HCT116 (cell line): ENCODE data around the gene TRPM3. TPM values are rescaled to one million over a fixed set of nuclear protein-coding genes. Genes with fewer than 3 reads are reported as not detected.

Experiments used
- ATAC-seq: fragments of 200-7000 bp; cut with Tn5 transposase; 2 replicates; pipeline ENCODE4 v1.9.1; 2020; ENCODE audit warnings: mild to moderate bottlenecking, moderate library complexity
- BruUV-seq: library from RNA; stranded (reverse); fragments of 400-500 nt; replicated peaks from 2 replicates; lab custom pipeline; 2021; lab: Mats Ljungman, UMichigan
- CTCF ChIA-PET: fragments of 300-600 bp; sonication (Branson Sonifier 250); formaldehyde crosslinking; loops from one replicate; lab custom pipeline; 2021; ENCODE audit warnings: antibody characterized with exemption; lab: Charles Lee
- POLR2A ChIA-PET: fragments of 300-600, 350-600 bp; sonication (Branson Sonifier 250); formaldehyde crosslinking; loops from one replicate; lab custom pipeline; 2021; ENCODE audit warnings: antibody characterized with exemption; lab: Charles Lee
- RAD21 ChIA-PET, 2 experiments: fragments of 300-600 bp; sonication (Branson Sonifier 250); formaldehyde crosslinking; loops; one replicate each; lab custom pipeline; 2023; ENCODE audit warnings: low total read pairs in 2 of 2; ENCODE audit not compliant: uncharacterized antibody in 2 of 2, unreplicated experiment in 2 of 2, low non-redundant PET in 1 of 2; lab: Charles Lee
- DNase-seq: peaks from one replicate; pipeline ENCODE4 v3.0.0-alpha.2; 2010; ENCODE audit warnings: low read depth, low spot score
- H2AFZ ChIP-seq: fragments of 200-600 bp; shearing (Covaris generic), sonication (generic); 2 replicates; pipeline ENCODE4 v1.6.1; 2017; ENCODE audit warnings: low read depth, mixed run types, mixed read lengths, antibody characterized with exemption, low read length; ENCODE audit not compliant: poor library complexity, severe bottlenecking
- H3K27ac ChIP-seq: 2 replicates; pipeline ENCODE4 v1.5.1; 2012; ENCODE audit warnings: low read depth, low read length
- H3K27me3 ChIP-seq: fragments of 200-600 bp; sonication (generic); 2 replicates; pipeline ENCODE4 v1.6.1; 2016; ENCODE audit warnings: mixed run types, low read length, mixed read lengths; ENCODE audit not compliant: insufficient read depth
- H3K36me3 ChIP-seq, 2 experiments: fragments of 200-500 bp in 1 of 2; fragments of 200-600 bp in 1 of 2; sonication (Bioruptor generic) in 1 of 2; sonication (generic) in 1 of 2; 2 replicates each; pipeline versions ENCODE4 v1.5.1 to v1.6.1; 2014 to 2016; ENCODE audit warnings: low read length in 2 of 2, inconsistent platforms in 1 of 2, mixed read lengths in 1 of 2, mixed run types in 1 of 2; ENCODE audit not compliant: insufficient read depth in 2 of 2, control insufficient read depth in 1 of 2
- H3K4me1 ChIP-seq, 2 experiments: fragments of 200-600 bp in 1 of 2; sonication (generic) in 1 of 2; 2 replicates each; pipeline versions ENCODE4 v1.5.1 to v1.6.1; 2012 to 2017; ENCODE audit warnings: low read length in 2 of 2, inconsistent platforms in 1 of 2, mild to moderate bottlenecking in 1 of 2, mixed read lengths in 1 of 2, mixed run types in 1 of 2, moderate library complexity in 1 of 2; ENCODE audit not compliant: insufficient read depth in 2 of 2, control insufficient read depth in 1 of 2
- H3K4me2 ChIP-seq: fragments of 200-600 bp; sonication (generic); 2 replicates; pipeline ENCODE4 v1.6.1; 2017; ENCODE audit warnings: mixed run types, low read length, mixed read lengths
- H3K4me3 ChIP-seq, 2 experiments: fragments of 200-600 bp in 1 of 2; sonication (generic) in 1 of 2; replicated peaks in 1 of 2; 2 replicates each; pipeline ENCODE4 v1.5.1; 2011 to 2016; ENCODE audit warnings: low read length in 2 of 2, control low read depth in 1 of 2, low read depth in 1 of 2, mild to moderate bottlenecking in 1 of 2, mixed read lengths in 1 of 2, mixed run types in 1 of 2
- H3K79me2 ChIP-seq: fragments of 200-600 bp; sonication (generic); 2 replicates; pipeline ENCODE4 v1.6.1; 2017; ENCODE audit warnings: mild to moderate bottlenecking, mixed run types, low read length, moderate library complexity, mixed read lengths; ENCODE audit not compliant: insufficient read depth
- H3K9ac ChIP-seq: fragments of 200-600 bp; sonication (generic); 2 replicates; pipeline ENCODE4 v1.6.1; 2016; ENCODE audit warnings: low read length, mixed read lengths
- H3K9me2 ChIP-seq: fragments of 200-600 bp; sonication (generic), shearing (Covaris generic); 2 replicates; pipeline ENCODE4 v1.6.1; 2017; ENCODE audit warnings: mixed run types, mild to moderate bottlenecking, moderate library complexity; ENCODE audit not compliant: insufficient read depth
- H3K9me3 ChIP-seq, 2 experiments: fragments of 200-500 bp in 1 of 2; fragments of 200-600 bp in 1 of 2; sonication (Bioruptor generic) in 1 of 2; sonication (generic) in 1 of 2; 2 replicates each; pipeline ENCODE4 v1.6.1; 2014 to 2017; ENCODE audit warnings: low read length in 2 of 2, mixed read lengths in 2 of 2, inconsistent platforms in 1 of 2, low read depth in 1 of 2, mild to moderate bottlenecking in 1 of 2, mixed run types in 1 of 2, moderate library complexity in 1 of 2; ENCODE audit not compliant: control insufficient read depth in 1 of 2, insufficient read depth in 1 of 2
- H4K20me1 ChIP-seq: fragments of 200-600 bp; sonication (generic), shearing (Covaris generic); 2 replicates; pipeline ENCODE4 v1.6.1; 2017; ENCODE audit warnings: mixed run types, mild to moderate bottlenecking, moderate library complexity; ENCODE audit not compliant: insufficient read depth
- CBX3 ChIP-seq: IDR thresholded peaks from 2 replicates; pipeline ENCODE4 v1.6.1; 2012; ENCODE audit warnings: low read depth
- CEBPB ChIP-seq: IDR thresholded peaks from 2 replicates; pipeline ENCODE4 v1.6.1; 2012; ENCODE audit warnings: low read depth
- EGR1 ChIP-seq: IDR thresholded peaks from 2 replicates; pipeline ENCODE4 v1.6.1; 2012; ENCODE audit warnings: low read depth
- ELF1 ChIP-seq: IDR thresholded peaks from 2 replicates; pipeline ENCODE4 v1.6.1; 2012; ENCODE audit warnings: low read depth, borderline replicate concordance
- EZH2 ChIP-seq: fragments of 200-600 bp; sonication (generic); IDR thresholded peaks from 2 replicates; pipeline ENCODE4 v1.6.1; 2017; ENCODE audit warnings: antibody characterized with exemption, mixed run types
- FOSL1 ChIP-seq: IDR thresholded peaks from 2 replicates; pipeline ENCODE4 v1.6.1; 2012; ENCODE audit warnings: low read depth
- JUND ChIP-seq: IDR thresholded peaks from 2 replicates; pipeline ENCODE4 v1.6.1; 2012
- POLR2A ChIP-seq: IDR thresholded peaks from 2 replicates; pipeline ENCODE4 v1.7.0; 2011; ENCODE audit warnings: borderline replicate concordance; ENCODE audit not compliant: insufficient read depth, insufficient read length; ENCODE audit errors: extremely low read depth
- SP1 ChIP-seq: IDR thresholded peaks from 2 replicates; pipeline ENCODE4 v1.6.1; 2012; ENCODE audit warnings: low read depth
- SRF ChIP-seq: IDR thresholded peaks from 2 replicates; pipeline ENCODE4 v1.6.1; 2012; ENCODE audit warnings: low read depth
- TCF7L2 ChIP-seq: IDR thresholded peaks from 2 replicates; pipeline ENCODE4 v1.7.0; 2011; ENCODE audit warnings: borderline replicate concordance, inconsistent platforms; ENCODE audit not compliant: insufficient read depth, insufficient read length; ENCODE audit errors: extremely low read depth
- YY1 ChIP-seq: IDR thresholded peaks from 2 replicates; pipeline ENCODE4 v1.6.1; 2011; ENCODE audit warnings: low read length, low read depth, moderate library complexity, mild to moderate bottlenecking; ENCODE audit not compliant: insufficient replicate concordance; ENCODE audit errors: extremely low read depth
- intact Hi-C: fragments of 100-400 bp; cut with micrococcal nuclease; formaldehyde crosslinking; loops from 2 replicates; pipeline ENCODE4 v1.10.0; 2022
- total RNA-seq: library from RNA; stranded (reverse); gene quantifications from one replicate; pipeline ENCODE4 v1.2.1, GENCODE V29; 2021; ENCODE audit not compliant: unreplicated experiment
- TF ChIP-seq, protein P1 (sequence below): IDR thresholded peaks from 2 replicates; pipeline ENCODE4 v1.6.1; 2011; ENCODE audit warnings: mild to moderate bottlenecking, low read length, moderate library complexity; ENCODE audit not compliant: insufficient replicate concordance; ENCODE audit errors: extremely low read depth
- TF ChIP-seq, protein P2 (sequence below): IDR thresholded peaks from 2 replicates; pipeline ENCODE4 v1.6.1; 2012; ENCODE audit warnings: low read depth
- TF ChIP-seq, protein P3 (sequence below), 3 experiments: fragments of 200-600 bp in 1 of 3; sonication (generic) in 1 of 3; IDR thresholded peaks in 2 of 3; conservative IDR thresholded peaks in 1 of 3; 2 replicates each; pipeline ENCODE4 v1.5.1; 2012 to 2017; ENCODE audit warnings: low read depth in 2 of 3, low read length in 2 of 3, antibody characterized with exemption in 1 of 3, borderline replicate concordance in 1 of 3, control low read depth in 1 of 3, mild to moderate bottlenecking in 1 of 3, mixed read lengths in 1 of 3, mixed run types in 1 of 3, moderate library complexity in 1 of 3; ENCODE audit not compliant: insufficient read depth in 1 of 3
- TF ChIP-seq, protein P4 (sequence below): IDR thresholded peaks from 2 replicates; pipeline ENCODE4 v1.6.1; 2012

The TRPM3 gene
- total RNA-seq, 1 experiment from 2014 or later: not detected

DNA sequence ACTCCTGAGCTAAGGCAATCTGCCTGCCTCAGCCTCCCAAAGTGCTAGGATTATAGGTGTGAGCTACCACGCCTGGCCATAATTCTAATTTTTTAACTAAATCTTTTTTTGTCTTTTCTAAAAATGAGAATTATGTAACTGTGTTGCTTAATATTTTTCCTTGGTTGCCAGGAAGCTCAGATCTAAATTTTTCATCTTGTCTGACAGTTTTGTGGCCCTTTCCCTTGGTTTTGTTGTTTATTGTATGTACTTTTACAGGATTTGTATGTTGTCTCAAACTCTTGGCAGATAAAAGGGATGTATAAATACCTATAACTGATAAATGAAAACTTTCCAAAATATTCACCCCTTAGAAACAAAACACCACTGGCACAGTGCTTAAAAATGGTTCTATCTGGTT lies 618.7 kb downstream of the TRPM3 start (continued):
- TF ChIP-seq, protein P1, sequence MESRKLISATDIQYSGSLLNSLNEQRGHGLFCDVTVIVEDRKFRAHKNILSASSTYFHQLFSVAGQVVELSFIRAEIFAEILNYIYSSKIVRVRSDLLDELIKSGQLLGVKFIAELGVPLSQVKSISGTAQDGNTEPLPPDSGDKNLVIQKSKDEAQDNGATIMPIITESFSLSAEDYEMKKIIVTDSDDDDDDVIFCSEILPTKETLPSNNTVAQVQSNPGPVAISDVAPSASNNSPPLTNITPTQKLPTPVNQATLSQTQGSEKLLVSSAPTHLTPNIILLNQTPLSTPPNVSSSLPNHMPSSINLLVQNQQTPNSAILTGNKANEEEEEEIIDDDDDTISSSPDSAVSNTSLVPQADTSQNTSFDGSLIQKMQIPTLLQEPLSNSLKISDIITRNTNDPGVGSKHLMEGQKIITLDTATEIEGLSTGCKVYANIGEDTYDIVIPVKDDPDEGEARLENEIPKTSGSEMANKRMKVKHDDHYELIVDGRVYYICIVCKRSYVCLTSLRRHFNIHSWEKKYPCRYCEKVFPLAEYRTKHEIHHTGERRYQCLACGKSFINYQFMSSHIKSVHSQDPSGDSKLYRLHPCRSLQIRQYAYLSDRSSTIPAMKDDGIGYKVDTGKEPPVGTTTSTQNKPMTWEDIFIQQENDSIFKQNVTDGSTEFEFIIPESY: no peak
- no peak for TF ChIP-seq CBX3
- no peak for TF ChIP-seq SRF

DNA sequence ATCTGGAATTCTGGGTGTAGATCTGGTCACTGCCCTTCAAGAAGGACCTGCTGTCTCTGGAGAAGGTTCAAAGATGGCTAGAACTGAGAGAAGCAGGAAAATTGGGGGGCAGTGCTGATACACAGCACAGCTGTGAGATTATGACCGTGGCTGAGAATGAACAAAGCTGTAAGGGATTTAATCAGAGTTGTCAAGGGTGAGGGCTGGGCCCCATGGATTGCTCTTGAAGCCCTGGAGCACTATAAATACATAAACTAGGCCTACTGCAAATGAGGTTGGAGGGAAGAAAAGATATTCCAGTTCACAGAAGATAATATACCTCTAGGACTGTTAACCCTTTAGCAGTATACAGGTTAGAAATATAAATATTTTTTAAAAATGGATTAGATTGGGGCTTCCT lies 620.6 kb downstream of the TRPM3 start:
- H4K20me1 ChIP-seq: no peaks in the 10 kb centered on the region
- intact Hi-C loops: no loop called here
- H3K9ac ChIP-seq: no peak overlapping the region
- no peak overlapping the region for H3K4me3 ChIP-seq
- no peaks in the 10 kb centered on the region for H3K36me3 ChIP-seq
- no peaks in the 10 kb centered on the region for H3K9me3 ChIP-seq
- no peak for DNase-seq
- ChIA-PET POLR2A (no interaction called here), CTCF (interaction anchor here (1.3 kb wide), 1 partner anchor 9 kb away, joined by 6 read pairs; no protein-coding TSS in a partner anchor), RAD21 (no interaction called here)
- no TSS peak for BruUV-seq
- no peak for ATAC-seq
- no peaks in the 10 kb centered on the region for H3K4me1 ChIP-seq
- no peaks in the 10 kb centered on the region for H3K79me2 ChIP-seq
- H3K27ac ChIP-seq: no peak overlapping the region
- H3K4me2 ChIP-seq: no peak overlapping the region
- H3K9me2 ChIP-seq: no peaks in the 10 kb centered on the region
- no peaks in the 10 kb centered on the region for H3K27me3 ChIP-seq
- H2AFZ ChIP-seq: no peak overlapping the region
- TF ChIP-seq, protein P2, sequence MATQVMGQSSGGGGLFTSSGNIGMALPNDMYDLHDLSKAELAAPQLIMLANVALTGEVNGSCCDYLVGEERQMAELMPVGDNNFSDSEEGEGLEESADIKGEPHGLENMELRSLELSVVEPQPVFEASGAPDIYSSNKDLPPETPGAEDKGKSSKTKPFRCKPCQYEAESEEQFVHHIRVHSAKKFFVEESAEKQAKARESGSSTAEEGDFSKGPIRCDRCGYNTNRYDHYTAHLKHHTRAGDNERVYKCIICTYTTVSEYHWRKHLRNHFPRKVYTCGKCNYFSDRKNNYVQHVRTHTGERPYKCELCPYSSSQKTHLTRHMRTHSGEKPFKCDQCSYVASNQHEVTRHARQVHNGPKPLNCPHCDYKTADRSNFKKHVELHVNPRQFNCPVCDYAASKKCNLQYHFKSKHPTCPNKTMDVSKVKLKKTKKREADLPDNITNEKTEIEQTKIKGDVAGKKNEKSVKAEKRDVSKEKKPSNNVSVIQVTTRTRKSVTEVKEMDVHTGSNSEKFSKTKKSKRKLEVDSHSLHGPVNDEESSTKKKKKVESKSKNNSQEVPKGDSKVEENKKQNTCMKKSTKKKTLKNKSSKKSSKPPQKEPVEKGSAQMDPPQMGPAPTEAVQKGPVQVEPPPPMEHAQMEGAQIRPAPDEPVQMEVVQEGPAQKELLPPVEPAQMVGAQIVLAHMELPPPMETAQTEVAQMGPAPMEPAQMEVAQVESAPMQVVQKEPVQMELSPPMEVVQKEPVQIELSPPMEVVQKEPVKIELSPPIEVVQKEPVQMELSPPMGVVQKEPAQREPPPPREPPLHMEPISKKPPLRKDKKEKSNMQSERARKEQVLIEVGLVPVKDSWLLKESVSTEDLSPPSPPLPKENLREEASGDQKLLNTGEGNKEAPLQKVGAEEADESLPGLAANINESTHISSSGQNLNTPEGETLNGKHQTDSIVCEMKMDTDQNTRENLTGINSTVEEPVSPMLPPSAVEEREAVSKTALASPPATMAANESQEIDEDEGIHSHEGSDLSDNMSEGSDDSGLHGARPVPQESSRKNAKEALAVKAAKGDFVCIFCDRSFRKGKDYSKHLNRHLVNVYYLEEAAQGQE: no peak
- TF ChIP-seq EGR1 (no peak), FOSL1 (no peak), CEBPB (no peak), JUND (no peak), YY1 (no peak), ELF1 (no peak), SP1 (no peak), SRF (no peak), POLR2A (no peak), TCF7L2 (no peak), EZH2 (no peak)
- TF ChIP-seq, protein P3, sequence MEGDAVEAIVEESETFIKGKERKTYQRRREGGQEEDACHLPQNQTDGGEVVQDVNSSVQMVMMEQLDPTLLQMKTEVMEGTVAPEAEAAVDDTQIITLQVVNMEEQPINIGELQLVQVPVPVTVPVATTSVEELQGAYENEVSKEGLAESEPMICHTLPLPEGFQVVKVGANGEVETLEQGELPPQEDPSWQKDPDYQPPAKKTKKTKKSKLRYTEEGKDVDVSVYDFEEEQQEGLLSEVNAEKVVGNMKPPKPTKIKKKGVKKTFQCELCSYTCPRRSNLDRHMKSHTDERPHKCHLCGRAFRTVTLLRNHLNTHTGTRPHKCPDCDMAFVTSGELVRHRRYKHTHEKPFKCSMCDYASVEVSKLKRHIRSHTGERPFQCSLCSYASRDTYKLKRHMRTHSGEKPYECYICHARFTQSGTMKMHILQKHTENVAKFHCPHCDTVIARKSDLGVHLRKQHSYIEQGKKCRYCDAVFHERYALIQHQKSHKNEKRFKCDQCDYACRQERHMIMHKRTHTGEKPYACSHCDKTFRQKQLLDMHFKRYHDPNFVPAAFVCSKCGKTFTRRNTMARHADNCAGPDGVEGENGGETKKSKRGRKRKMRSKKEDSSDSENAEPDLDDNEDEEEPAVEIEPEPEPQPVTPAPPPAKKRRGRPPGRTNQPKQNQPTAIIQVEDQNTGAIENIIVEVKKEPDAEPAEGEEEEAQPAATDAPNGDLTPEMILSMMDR (IDR thresholded peaks at IDR 0.05 in 2 of 3, conservative IDR thresholded peaks at IDR 0.05 in 1 of 3; ENCODE audit: borderline replicate concordance in 1 of 3, insufficient read depth in 1 of 3, low read depth in 2 of 3, low read length in 2 of 3): no peak
- TF ChIP-seq, protein P1: no peak
- TF ChIP-seq, protein P4, sequence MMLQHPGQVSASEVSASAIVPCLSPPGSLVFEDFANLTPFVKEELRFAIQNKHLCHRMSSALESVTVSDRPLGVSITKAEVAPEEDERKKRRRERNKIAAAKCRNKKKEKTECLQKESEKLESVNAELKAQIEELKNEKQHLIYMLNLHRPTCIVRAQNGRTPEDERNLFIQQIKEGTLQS: no peak
